Esophagus squamous epithelium (tissue), 5 donors: Measurements from ENCODE around the gene GCNT2. TPM values are rescaled to one million over a fixed set of nuclear protein-coding genes. Genes with fewer than 3 reads are reported as not detected.
A peak's percentile ranks its signal among the peaks of the same experiment; 100 is the strongest.

Source experiments
- DNase-seq: peaks from one replicate; lab custom pipeline; 2025; lab: John Stamatoyannopoulos, UW
- H3K27ac ChIP-seq, 4 donors: fragments of 200-600 bp; sonication (generic); one replicate each; pipeline ENCODE4 v1.5.1; 2016 to 2019; ENCODE audit warnings: mild to moderate bottlenecking in 1 of 4
- H3K27me3 ChIP-seq, 4 donors: fragments of 200-600 bp; sonication (generic); 1 replicate in 3 of 4; 2 replicates in 1 of 4; pipeline versions ENCODE4 v1.5.1 to v1.6.0; 2017 to 2021; ENCODE audit warnings: antibody characterized with exemption in 1 of 4
- H3K36me3 ChIP-seq, 3 donors: fragments of 200-600 bp; sonication (generic); one replicate each; pipeline ENCODE4 v1.5.1; 2016 to 2019
- H3K4me1 ChIP-seq, 3 donors: fragments of 200-600 bp; sonication (generic); one replicate each; pipeline ENCODE4 v1.5.1; 2017 to 2019
- H3K4me3 ChIP-seq, 4 donors: fragments of 200-600 bp; sonication (generic); 1 replicate in 3 of 4; 2 replicates in 1 of 4; pipeline ENCODE4 v1.5.1; 2016 to 2019; ENCODE audit warnings: mild to moderate bottlenecking in 2 of 4, moderate library complexity in 1 of 4
- H3K9me3 ChIP-seq, 3 donors: fragments of 200-600 bp; sonication (generic); one replicate each; pipeline ENCODE4 v1.5.1; 2016 to 2019
- CTCF ChIP-seq, 6 experiments: fragments of 450-650 bp in 4 of 6; fragments of 200-600 bp in 2 of 6; sonication (generic) in 2 of 6; IDR thresholded peaks; one replicate each; pipeline ENCODE4 v1.5.1; 2016 to 2019; ENCODE audit warnings: antibody characterized with exemption in 6 of 6, mild to moderate bottlenecking in 4 of 6, moderate library complexity in 4 of 6
- POLR2A ChIP-seq, 4 donors: fragments of 450-650 bp; IDR thresholded peaks; one replicate each; pipeline ENCODE4 v1.6.1; 2017; ENCODE audit warnings: antibody characterized with exemption in 4 of 4, mild to moderate bottlenecking in 4 of 4, moderate library complexity in 3 of 4
- WGBS, 2 donors: methylation state at CpG; one replicate each; pipeline ENCODE4 v1.1.5; 2018; 5-methylcytosine and 5-hydroxymethylcytosine counted together
- intact Hi-C: fragments of 100-400 bp; cut with DNase I; formaldehyde crosslinking; loops from one replicate; pipeline ENCODE4 v1.15.0; 2022
- total RNA-seq, 4 donors: library from RNA; depleted of rRNA; stranded (reverse); fragments of >200 nt; gene quantifications; one replicate each; pipeline ENCODE4 v1.1.0, GENCODE V29; 2016
- donor health status: DM: yes; HTN: yes; CAD: no.

Gene GCNT2
- total RNA-seq, 4 donors from 2014 or later: 6.9 to 17.2 (median 8.9) TPM

GRCh38 chr6:10543488-10543887 lies 22.3 kb downstream of the GCNT2 start:
- Histone ChIP-seq H3K27ac (no peak overlapping the region), H3K4me3 (no peak overlapping the region), H3K9me3 (no peaks in the 10 kb centered on the region), H3K4me1 (peaks cover 0 to 14% (median 8%) of the 10 kb centered on the region in 3 donors), H3K36me3 (no peaks in the 10 kb centered on the region), H3K27me3 (no peaks in the 10 kb centered on the region)
- TF ChIP-seq POLR2A (IDR thresholded peaks at IDR 0.05): no peak
- TF ChIP-seq CTCF (IDR thresholded peaks at IDR 0.05): no peak
- DNase-seq: no peak
- WGBS, 2 donors: 93 to 94% methylated on average over 2 of the region's 2 CpGs
- intact Hi-C loops: no loop called here

GRCh38 chr6:10545482-10545881 lies 24.3 kb downstream of the GCNT2 start:
- peaks cover 0 to 14% (median 8%) of the 10 kb centered on the region in 3 donors for H3K4me1 ChIP-seq
- no peaks in the 10 kb centered on the region for H3K27me3 ChIP-seq
- no peaks in the 10 kb centered on the region for H3K36me3 ChIP-seq
- TF ChIP-seq CTCF (IDR thresholded peaks at IDR 0.05) (no peak), POLR2A (IDR thresholded peaks at IDR 0.05) (no peak)
- H3K27ac ChIP-seq: peak overlapping the region in 3 of 4 donors; percentile 13 to 61 (median 35)
- no peak overlapping the region for H3K4me3 ChIP-seq
- WGBS, 2 donors: 43 to 68% methylated on average over 4 of the region's 4 CpGs
- intact Hi-C loops: no loop called here
- no peak for DNase-seq
- no peaks in the 10 kb centered on the region for H3K9me3 ChIP-seq

GRCh38 chr6:10547809-10548208 lies 26.7 kb downstream of the GCNT2 start:
- H3K36me3 ChIP-seq: no peaks in the 10 kb centered on the region
- H3K4me1 ChIP-seq: peaks cover 0 to 20% (median 8%) of the 10 kb centered on the region in 3 donors
- no peaks in the 10 kb centered on the region for H3K27me3 ChIP-seq
- no peak overlapping the region for H3K27ac ChIP-seq
- TF ChIP-seq POLR2A (IDR thresholded peaks at IDR 0.05) (no peak), CTCF (IDR thresholded peaks at IDR 0.05) (no peak)
- intact Hi-C loops: no loop called here
- no peaks in the 10 kb centered on the region for H3K9me3 ChIP-seq
- H3K4me3 ChIP-seq: no peak overlapping the region
- DNase-seq: no peak

GRCh38 chr6:10550764-10551163 lies 29.6 kb downstream of the GCNT2 start:
- no peaks in the 10 kb centered on the region for H3K27me3 ChIP-seq
- H3K36me3 ChIP-seq: no peaks in the 10 kb centered on the region
- DNase-seq: no peak
- 67 to 92% methylated on average over 1 of the region's 1 CpG for WGBS, 2 donors
- H3K4me3 ChIP-seq: no peak overlapping the region
- TF ChIP-seq POLR2A (IDR thresholded peaks at IDR 0.05): no peak
- TF ChIP-seq CTCF (IDR thresholded peaks at IDR 0.05): no peak
- H3K27ac ChIP-seq: no peak overlapping the region
- H3K4me1 ChIP-seq: peaks cover 0 to 49% (median 17%) of the 10 kb centered on the region in 3 donors
- intact Hi-C loops: no loop called here
- H3K9me3 ChIP-seq: no peaks in the 10 kb centered on the region

- DNase-seq: no peak
- no peaks in the 10 kb centered on the region for H3K27me3 ChIP-seq
- no peaks in the 10 kb centered on the region for H3K9me3 ChIP-seq
- no peaks in the 10 kb centered on the region for H3K36me3 ChIP-seq
- no peak for TF ChIP-seq POLR2A (IDR thresholded peaks at IDR 0.05)
- no peak for TF ChIP-seq CTCF (IDR thresholded peaks at IDR 0.05)
- H3K4me3 ChIP-seq: no peak overlapping the region
- no peak overlapping the region for H3K27ac ChIP-seq
- intact Hi-C loops: no loop called here
- peaks cover 0 to 62% (median 25%) of the 10 kb centered on the region in 3 donors for H3K4me1 ChIP-seq
- 63 to 67% methylated on average over 5 of the region's 5 CpGs for WGBS, 2 donors
These were observed 31.2 kb downstream of the GCNT2 start for GRCh38 chr6:10552270-10552810.
